GM18508 (cell line): ENCODE data around the gene FOXC2.

Experiments
- ATAC-seq: cut with Tn5 transposase; IDR thresholded peaks from one replicate; pipeline ENCODE4 v1.9.1; 2021; ENCODE audit warnings: moderate number of reproducible peaks; ENCODE audit not compliant: insufficient read depth, unreplicated experiment

FOXC2 gene

DNA sequence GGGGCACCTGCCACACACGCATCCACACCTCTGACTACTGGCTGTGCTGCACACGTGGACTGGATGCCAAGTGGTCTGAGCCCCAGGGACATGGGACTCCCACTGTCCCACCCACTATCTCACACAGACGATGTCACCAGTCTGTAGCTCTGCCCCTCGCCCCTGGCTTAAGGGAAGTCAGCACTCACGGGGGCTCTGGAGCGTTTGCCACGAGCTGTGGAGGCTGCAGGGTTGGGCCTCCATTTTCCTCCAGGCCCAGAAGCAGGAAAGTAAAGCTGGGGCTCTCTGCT, 34.2 kb upstream of the FOXC2 start:
- ATAC-seq: no peak

GRCh38 chr16:86533076-86533475, 33.6 kb upstream of the FOXC2 start:
- ATAC-seq: no peak

- ATAC-seq: no peak
Measured at GRCh38 chr16:86533767-86534351, 32.8 kb upstream of the FOXC2 start.

GRCh38 chr16:86534779-86535615, 31.6 kb upstream of the FOXC2 start:
- ATAC-seq: no peak

- no peak for ATAC-seq
Measured at GRCh38 chr16:86536621-86537020, 30.0 kb upstream of the FOXC2 start.

DNA sequence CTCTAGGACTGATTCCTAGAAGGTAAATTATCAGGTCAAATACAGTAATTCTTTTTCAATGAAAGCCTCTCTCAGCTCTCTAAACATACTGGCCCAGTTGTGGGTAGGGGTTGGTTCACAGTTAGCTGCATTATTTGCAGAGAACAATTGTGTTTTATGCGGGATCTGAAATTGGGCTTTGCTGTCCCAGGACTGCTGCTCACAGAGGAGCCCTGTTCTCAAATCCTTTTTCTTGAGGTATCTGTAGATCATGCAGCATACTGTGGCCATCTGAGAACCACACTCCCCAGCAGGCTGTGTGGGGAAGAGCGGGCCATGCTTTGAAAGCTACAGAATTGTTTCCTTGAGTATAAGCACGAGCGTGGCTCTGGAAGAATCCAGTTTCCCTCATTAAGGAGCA, 29.1 kb upstream of the FOXC2 start:
- ATAC-seq: no peak

DNA sequence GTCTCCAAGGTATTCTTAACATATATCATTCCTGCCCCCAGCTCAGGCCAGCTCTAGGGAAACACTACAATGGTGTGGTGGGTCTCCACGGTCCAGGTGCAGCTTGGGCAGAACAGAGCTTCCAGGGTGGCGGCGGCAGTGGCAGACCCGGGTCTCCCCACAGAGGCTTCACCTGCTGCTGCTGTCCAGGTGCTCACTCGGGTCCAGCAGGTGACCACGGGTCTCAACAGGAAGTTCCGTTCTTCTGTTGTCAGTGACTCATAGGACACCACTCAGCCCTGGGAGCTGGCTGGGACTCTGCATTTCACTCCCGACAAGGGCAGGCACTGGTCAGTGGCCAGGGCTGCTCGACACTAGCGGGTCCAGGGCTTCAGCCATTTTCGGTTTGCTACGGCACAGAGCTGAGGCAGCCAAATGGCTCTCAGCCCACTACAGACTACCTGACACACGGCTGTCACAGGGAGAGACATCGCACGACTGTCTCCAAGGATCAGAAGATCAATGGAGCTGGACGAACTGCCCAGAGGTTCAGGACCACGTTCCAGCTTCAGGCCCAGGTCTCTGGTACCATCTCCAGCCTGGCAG, 28.3 kb upstream of the FOXC2 start:
- ATAC-seq: no peak

DNA sequence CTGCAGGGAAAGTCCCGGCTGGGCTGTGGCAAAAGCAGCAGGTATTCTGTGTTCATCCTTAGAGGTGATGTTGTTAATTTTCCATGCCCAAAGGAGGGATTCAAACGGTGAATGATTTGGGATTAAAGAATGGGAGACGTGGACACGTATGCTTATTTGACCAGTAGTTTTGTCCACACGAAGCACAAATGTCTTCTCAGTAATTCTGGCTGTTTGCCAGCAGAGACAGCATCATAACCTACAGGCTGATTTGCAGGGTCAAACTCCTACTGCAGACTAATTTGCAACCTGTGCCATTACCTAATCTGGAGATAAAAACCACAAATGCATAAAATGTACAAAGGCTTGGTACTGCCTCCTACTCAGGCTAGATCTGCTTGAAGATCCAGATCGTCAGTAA, 25.7 kb upstream of the FOXC2 start:
- no peak for ATAC-seq

- ATAC-seq: no peak
Measured at GRCh38 chr16:86541560-86541959, 25.1 kb upstream of the FOXC2 start.

DNA sequence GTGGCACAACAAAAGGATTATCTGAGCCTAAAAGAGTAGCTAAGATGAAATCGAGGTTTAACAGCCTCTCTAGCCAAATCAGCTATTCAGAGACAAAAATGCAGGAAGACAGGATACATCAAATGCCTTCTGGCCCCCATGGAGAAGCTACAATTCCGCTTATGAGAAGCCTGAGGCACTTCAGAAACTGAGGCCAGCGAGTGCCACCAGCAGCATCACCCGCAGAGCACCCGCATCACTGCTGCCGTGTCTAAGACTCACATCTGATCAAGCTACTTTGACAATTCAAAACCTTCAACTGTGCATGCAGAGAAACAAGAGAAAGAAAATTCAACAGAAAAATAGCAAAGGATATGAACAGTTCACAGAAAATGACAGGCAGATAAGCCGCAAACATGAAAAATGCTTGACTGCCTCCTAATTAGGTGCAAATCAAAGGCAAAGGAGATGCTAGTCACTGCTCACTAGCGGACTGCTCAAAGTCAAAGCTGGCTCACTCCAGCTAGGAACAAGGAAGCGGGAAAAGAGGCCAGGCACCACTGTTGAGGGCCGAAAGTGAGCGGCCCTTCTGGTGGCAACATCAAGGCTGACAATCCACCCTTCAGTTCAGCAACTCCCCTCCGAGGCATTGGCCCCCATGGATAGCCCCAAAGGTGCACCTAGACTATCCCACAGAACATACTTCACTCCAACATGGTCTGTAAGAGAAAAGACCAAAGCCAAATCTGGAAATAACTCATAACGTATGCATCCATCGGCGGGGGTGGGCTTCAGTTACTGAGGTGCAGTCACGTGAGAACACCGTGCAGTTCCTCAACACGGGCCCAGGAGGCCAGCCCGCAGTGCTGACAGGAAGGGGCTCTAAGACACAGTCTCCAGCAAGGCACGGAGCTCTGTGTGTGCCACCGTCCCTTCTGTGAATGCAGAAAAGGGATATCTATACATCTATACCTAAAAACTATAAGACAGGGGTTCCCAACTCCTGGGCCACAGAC, 23.6 kb upstream of the FOXC2 start:
- no peak for ATAC-seq

- ATAC-seq: no peak
Measured at GRCh38 chr16:86545481-86545880, 21.1 kb upstream of the FOXC2 start.

GRCh38 chr16:86545954-86546637, 20.5 kb upstream of the FOXC2 start:
- ATAC-seq: no peak

DNA sequence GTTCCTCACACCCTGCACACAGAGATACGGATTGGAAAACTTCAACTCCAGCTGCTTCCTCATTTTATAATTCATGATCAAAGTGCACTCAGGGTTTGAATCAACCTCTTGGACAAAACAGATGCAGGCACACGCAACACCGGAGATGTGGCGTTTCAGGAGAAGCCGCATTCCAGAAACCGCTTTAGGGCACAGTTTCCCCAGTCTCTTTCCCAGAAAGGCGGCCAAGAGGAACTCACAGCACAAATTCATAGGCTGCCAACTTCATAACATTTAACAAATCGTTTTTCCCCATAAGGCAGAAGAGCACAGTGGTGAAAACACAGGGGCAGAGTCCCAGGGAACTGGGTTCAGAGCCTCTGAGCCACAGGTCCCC, 20.0 kb upstream of the FOXC2 start:
- ATAC-seq: no peak

GRCh38 chr16:86547286-86547685, 19.3 kb upstream of the FOXC2 start:
- ATAC-seq: no peak

DNA sequence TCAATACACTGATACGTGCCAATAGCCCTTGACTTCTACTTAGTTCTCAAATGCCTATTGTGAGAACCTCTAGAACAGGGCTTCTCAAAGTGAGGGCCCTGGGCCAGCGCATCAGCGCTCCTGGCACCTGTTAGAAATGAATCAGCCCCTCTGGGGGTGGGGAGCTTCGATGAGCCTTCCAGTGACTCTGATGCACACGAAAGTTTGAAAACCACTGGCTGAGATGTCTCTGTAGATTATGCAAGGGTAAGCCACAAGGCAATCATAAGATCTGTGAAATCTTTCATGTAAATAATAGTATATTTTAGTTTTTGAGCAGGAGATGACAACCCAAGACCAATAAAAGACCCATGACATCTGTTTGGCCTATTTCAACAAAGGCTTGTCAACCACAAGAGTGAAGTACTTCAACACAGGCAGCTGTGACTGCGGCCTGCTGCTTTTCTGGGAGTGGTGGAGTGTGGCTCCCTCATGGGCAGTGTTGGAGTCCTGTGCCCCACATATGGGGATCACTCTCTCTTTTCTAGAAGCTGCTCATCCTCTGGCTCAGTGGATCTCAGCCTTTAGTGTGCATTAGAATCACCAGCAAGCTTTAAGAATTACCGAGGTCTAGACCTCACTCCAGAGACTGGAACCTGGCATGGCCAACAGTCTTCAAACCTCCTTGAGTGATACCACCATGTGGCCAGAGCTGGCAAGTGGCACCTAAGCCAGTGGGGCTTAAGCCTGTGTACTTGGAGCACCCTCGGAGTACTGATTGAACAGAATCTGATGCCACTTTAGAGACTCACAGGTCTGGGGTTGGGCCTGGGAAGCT, 17.3 kb upstream of the FOXC2 start:
- no peak for ATAC-seq

- ATAC-seq: no peak
Measured at GRCh38 chr16:86549893-86550190, 16.8 kb upstream of the FOXC2 start.

DNA sequence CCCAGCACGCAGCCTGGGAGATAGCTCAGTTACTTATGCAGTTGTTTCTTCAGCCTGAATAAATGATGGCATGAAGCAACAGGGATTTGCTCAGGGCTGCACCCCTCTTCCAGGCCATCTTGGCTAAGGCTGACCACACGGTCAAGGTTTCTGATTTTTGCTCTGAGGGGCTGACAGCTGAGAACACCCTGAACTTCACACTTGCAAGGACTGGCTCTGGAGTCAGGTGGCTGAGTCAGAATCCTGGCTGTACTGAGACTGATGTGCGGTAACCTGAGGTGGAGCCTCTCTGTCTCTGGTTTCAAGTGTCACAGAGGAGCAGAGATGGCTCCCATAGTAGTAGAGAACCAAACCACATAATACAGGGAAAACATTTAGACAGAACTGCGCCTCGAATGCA, 16.3 kb upstream of the FOXC2 start:
- no peak for ATAC-seq

GRCh38 chr16:86553356-86553755, 13.3 kb upstream of the FOXC2 start:
- no peak for ATAC-seq

GRCh38 chr16:86554599-86554916, 12.1 kb upstream of the FOXC2 start:
- no peak for ATAC-seq
